ENCODE results near the gene COL18A1.
A peak's percentile ranks its signal among the peaks of the same experiment; 100 is the strongest.
"Not testable (repeated sequence)": the region's sequence is repeated elsewhere in the genome, so short reads cannot be mapped to it uniquely, and the experiment has no call there.

The COL18A1 gene

DNA sequence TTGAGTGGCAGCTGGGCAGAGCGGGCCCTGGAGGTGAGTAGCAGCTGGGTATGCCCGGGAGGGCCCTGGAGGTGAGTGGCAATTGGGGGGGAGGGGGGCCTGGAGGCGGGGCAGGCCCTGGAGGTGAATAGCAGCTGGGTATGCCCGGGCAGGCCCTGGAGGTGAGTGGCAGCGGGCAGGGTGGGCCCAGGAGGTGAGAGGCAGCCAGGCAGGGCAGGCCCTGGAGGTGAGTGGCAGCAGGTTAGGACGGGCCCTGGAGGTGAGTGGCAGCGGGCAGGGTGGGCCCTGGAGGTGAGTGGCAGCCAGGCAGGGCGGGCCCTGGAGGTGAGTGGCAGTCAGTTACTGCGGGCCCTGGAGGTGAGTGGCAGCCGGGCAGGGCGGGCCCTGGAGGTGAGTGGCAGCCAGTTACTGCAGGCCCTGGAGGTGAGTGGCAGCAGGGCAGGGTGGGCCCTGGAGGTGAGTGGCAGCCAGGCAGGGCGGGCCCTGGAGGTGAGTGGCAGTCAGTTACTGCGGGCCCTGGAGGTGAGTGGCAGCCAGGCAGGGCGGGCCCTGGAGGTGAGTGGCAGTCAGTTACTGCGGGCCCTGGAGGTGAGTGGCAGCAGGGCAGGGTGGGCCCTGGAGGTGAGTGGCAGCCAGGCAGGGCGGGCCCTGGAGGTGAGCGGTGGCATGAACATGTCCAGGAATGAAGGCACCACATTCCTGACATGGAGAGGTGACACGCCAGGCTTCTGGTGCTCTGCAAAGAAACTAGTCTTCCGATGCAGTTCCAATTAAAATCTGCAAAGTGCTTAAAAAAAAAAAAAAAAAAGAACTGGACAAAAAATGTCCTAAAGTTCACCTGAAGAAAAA, 122.4 kb downstream of the COL18A1 start:
- H2BK12ac ChIP-seq (ENCODE audit: low read length); H4K8ac ChIP-seq (ENCODE audit: low read depth, low read length); DNase-seq (ENCODE audit: low spot score); H3K14ac ChIP-seq (ENCODE audit: low read length); H4K91ac ChIP-seq (ENCODE audit: low read depth, low read length, poor library complexity); H2AFZ ChIP-seq (ENCODE audit: low read length); H3K9ac ChIP-seq (ENCODE audit: low read depth, low read length, poor library complexity); H3K27ac ChIP-seq (replicated peaks; ENCODE audit: low read length); H3K4ac ChIP-seq (ENCODE audit: low read length); H3K4me2 ChIP-seq (ENCODE audit: insufficient read depth, low read length, poor library complexity, severe bottlenecking); H2BK5ac ChIP-seq (ENCODE audit: low read length); H3K4me1 ChIP-seq (ENCODE audit: control insufficient read depth in 2 of 2, insufficient read depth in 1 of 2, low read depth in 1 of 2, low read length in 2 of 2); H3K23ac ChIP-seq (ENCODE audit: low read depth, low read length, poor library complexity); H2AK5ac ChIP-seq (ENCODE audit: low read depth, low read length); H2BK15ac ChIP-seq (ENCODE audit: low read length); H3K18ac ChIP-seq (ENCODE audit: low read length); H3K4me3 ChIP-seq (ENCODE audit: low read length in 2 of 2); H3K27me3 ChIP-seq (ENCODE audit: control insufficient read depth in 3 of 3, insufficient read depth in 3 of 3, low read depth in 1 of 3, low read length in 3 of 3); H2BK120ac ChIP-seq (ENCODE audit: low read depth, low read length): not testable (repeated sequence)
- Histone ChIP-seq H3K79me1 (ENCODE audit: low read depth, low read length) (peaks cover 16% of the 10 kb centered on the region), H3K9me3 (replicated peaks in 1 of 2; ENCODE audit: control insufficient read depth in 2 of 2, insufficient read depth in 1 of 2, low read depth in 1 of 2, low read length in 2 of 2) (peaks cover 0 to 17% of the 10 kb centered on the region in 2 donors), H3K36me3 (replicated peaks in 1 of 2; ENCODE audit: control insufficient read depth in 2 of 2, insufficient read depth in 2 of 2, low read length in 2 of 2) (peaks cover 26 to 48% of the 10 kb centered on the region in 2 donors)
- no CpG with 5 or more reads among the region's 19 CpGs for WGBS, 2 donors (ENCODE audit: extremely low coverage in 2 of 2, insufficient read length in 2 of 2, insufficient replicate concordance in 1 of 2)

DNA sequence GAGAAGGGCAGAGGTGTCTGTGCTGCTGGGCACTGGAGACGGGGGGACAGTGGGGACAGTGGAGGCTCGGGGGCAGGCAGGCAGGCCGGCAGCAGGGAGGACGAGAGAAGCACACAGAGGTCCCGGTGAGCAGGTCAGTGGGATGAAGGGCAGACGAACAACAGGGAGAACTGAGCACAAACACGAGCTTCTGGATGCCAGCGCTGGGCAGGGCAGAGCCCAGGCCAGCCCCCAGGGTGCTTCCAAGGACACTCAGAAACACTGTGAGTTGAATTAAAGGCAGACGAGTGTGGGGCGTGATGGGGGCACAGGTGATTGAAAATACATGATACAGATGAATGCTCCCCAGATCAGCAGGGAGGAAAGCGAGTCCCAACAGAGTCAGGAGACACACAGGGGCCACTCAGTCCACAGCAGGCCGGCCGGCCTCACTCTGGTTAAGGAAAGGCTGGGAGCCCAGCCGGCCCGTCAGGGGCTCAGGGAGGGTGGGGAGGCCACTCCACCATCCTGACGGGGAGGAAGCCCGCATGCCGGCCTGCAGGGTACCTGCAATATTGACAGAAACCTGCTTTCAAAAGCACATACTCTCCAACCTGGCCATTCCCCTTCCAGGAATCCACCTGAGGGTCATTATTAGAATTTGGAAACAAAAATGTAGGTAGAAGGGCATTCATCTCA, 123.2 kb downstream of the COL18A1 start:
- no peak overlapping the region for H4K8ac ChIP-seq (ENCODE audit: low read depth, low read length)
- no peak overlapping the region for H2AFZ ChIP-seq (ENCODE audit: low read length)
- H3K4ac ChIP-seq (ENCODE audit: low read length), result no peak overlapping the region
- H3K14ac ChIP-seq (ENCODE audit: low read length), result no peak overlapping the region
- no peak overlapping the region for H3K18ac ChIP-seq (ENCODE audit: low read length)
- no peak overlapping the region for H2BK15ac ChIP-seq (ENCODE audit: low read length)
- no peak overlapping the region for H4K91ac ChIP-seq (ENCODE audit: low read depth, low read length, poor library complexity)
- H3K36me3 ChIP-seq (replicated peaks in 1 of 2; ENCODE audit: control insufficient read depth in 2 of 2, insufficient read depth in 2 of 2, low read length in 2 of 2), result peaks cover 26 to 44% of the 10 kb centered on the region in 2 donors
- DNase-seq (ENCODE audit: low spot score), result no peak
- no peak overlapping the region for H2AK5ac ChIP-seq (ENCODE audit: low read depth, low read length)
- no peak overlapping the region for H3K9ac ChIP-seq (ENCODE audit: low read depth, low read length, poor library complexity)
- no peak overlapping the region for H3K27ac ChIP-seq (replicated peaks; ENCODE audit: low read length)
- WGBS, 2 donors (ENCODE audit: extremely low coverage in 2 of 2, insufficient read length in 2 of 2, insufficient replicate concordance in 1 of 2), result no CpG with 5 or more reads among the region's 18 CpGs
- H3K4me2 ChIP-seq (ENCODE audit: insufficient read depth, low read length, poor library complexity, severe bottlenecking), result no peak overlapping the region
- peaks cover 0 to 3% (median 0%) of the 10 kb centered on the region in 3 experiments for H3K27me3 ChIP-seq (ENCODE audit: control insufficient read depth in 3 of 3, insufficient read depth in 3 of 3, low read depth in 1 of 3, low read length in 3 of 3)
- H3K9me3 ChIP-seq (replicated peaks in 1 of 2; ENCODE audit: control insufficient read depth in 2 of 2, insufficient read depth in 1 of 2, low read depth in 1 of 2, low read length in 2 of 2), result peaks cover 0 to 12% of the 10 kb centered on the region in 2 donors
- H3K4me3 ChIP-seq (ENCODE audit: low read length in 2 of 2), result no peak overlapping the region
- H2BK5ac ChIP-seq (ENCODE audit: low read length), result peak overlapping the region; percentile 11
- H2BK12ac ChIP-seq (ENCODE audit: low read length), result no peak overlapping the region
- peaks cover 17% of the 10 kb centered on the region for H3K79me1 ChIP-seq (ENCODE audit: low read depth, low read length)
- H3K4me1 ChIP-seq (ENCODE audit: control insufficient read depth in 2 of 2, insufficient read depth in 1 of 2, low read depth in 1 of 2, low read length in 2 of 2), result peaks cover 0 to 1% of the 10 kb centered on the region in 2 donors
- H2BK120ac ChIP-seq (ENCODE audit: low read depth, low read length), result no peak overlapping the region
- H3K23ac ChIP-seq (ENCODE audit: low read depth, low read length, poor library complexity), result no peak overlapping the region

DNA sequence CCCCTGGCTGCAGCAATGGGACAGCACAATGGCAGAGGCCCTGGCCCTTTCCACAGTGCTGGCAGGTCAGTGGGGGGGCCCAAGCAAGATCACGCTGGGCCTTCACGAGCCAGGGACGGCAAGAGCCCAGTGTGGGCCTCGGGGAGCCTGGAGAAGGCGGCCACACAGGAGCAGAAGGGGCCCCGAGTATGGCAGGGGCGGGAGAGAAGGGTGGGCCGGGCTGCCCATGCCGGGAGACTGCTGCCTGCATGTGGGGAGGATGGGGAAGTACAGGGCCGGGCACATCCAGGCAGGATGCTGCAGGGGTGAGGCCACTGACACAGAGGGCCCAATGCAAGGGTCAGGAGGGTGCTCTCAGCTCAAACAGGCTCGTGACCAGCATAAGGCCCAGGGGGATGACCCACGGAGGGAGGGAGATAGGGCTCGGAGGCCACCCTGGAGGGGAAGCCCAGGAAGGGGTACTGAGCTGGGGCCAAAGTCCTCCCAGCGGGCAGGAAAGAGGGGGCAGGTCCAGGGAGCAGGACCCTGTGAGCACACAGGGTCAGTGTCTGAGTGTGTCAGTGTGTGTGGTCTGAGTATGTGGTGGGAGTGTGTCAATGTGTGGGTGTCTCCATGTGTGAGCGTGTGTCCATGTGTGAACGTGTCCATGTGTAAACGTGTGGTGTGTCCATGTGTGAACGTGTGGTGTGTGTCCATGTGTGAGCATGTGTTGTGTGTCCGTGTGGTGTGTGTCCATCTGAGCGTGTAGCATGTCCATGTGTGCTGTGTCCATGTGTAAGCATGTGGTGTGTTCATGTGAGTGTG, 124.2 kb downstream of the COL18A1 start:
- no peak overlapping the region for H4K91ac ChIP-seq (ENCODE audit: low read depth, low read length, poor library complexity)

More for the DNA sequence above, 124.2 kb downstream of the COL18A1 start:
- Histone ChIP-seq H3K4me2 (ENCODE audit: insufficient read depth, low read length, poor library complexity, severe bottlenecking) (no peak overlapping the region), H3K14ac (ENCODE audit: low read length) (no peak overlapping the region), H3K18ac (ENCODE audit: low read length) (peak overlapping the region; percentile 48), H2AFZ (ENCODE audit: low read length) (no peak overlapping the region), H3K4me1 (ENCODE audit: control insufficient read depth in 2 of 2, insufficient read depth in 1 of 2, low read depth in 1 of 2, low read length in 2 of 2) (peaks cover 0 to 1% of the 10 kb centered on the region in 2 donors), H3K27ac (replicated peaks; ENCODE audit: low read length) (no peak overlapping the region), H3K9me3 (replicated peaks in 1 of 2; ENCODE audit: control insufficient read depth in 2 of 2, insufficient read depth in 1 of 2, low read depth in 1 of 2, low read length in 2 of 2) (peaks cover 0 to 12% of the 10 kb centered on the region in 2 donors), H3K36me3 (replicated peaks in 1 of 2; ENCODE audit: control insufficient read depth in 2 of 2, insufficient read depth in 2 of 2, low read length in 2 of 2) (peaks cover 26 to 38% of the 10 kb centered on the region in 2 donors), H3K27me3 (ENCODE audit: control insufficient read depth in 3 of 3, insufficient read depth in 3 of 3, low read depth in 1 of 3, low read length in 3 of 3) (peaks cover 0 to 3% (median 0%) of the 10 kb centered on the region in 3 experiments), H3K23ac (ENCODE audit: low read depth, low read length, poor library complexity) (peak overlapping the region; percentile 81), H4K8ac (ENCODE audit: low read depth, low read length) (no peak overlapping the region), H2BK120ac (ENCODE audit: low read depth, low read length) (no peak overlapping the region), H3K4me3 (ENCODE audit: low read length in 2 of 2) (peak overlapping the region in 1 of 2 donors; percentile 60), H3K9ac (ENCODE audit: low read depth, low read length, poor library complexity) (no peak overlapping the region), H2BK15ac (ENCODE audit: low read length) (no peak overlapping the region), H2AK5ac (ENCODE audit: low read depth, low read length) (no peak overlapping the region), H2BK12ac (ENCODE audit: low read length) (no peak overlapping the region), H3K4ac (ENCODE audit: low read length) (no peak overlapping the region), H3K79me1 (ENCODE audit: low read depth, low read length) (peaks cover 24% of the 10 kb centered on the region), H2BK5ac (ENCODE audit: low read length) (no peak overlapping the region)
- WGBS, 2 donors (ENCODE audit: extremely low coverage in 2 of 2, insufficient read length in 2 of 2, insufficient replicate concordance in 1 of 2), result no CpG with 5 or more reads among the region's 20 CpGs
- no peak for DNase-seq (ENCODE audit: low spot score)
